HepG2 (cell line): Measurements from ENCODE around the gene ATP2A3. TPM values are rescaled to one million over a fixed set of nuclear protein-coding genes. Genes with fewer than 3 reads are reported as not detected.
A peak's percentile ranks its signal among the peaks of the same experiment; 100 is the strongest.

Source experiments
- CBX5 ChIP-seq: sonication (generic); formaldehyde crosslinking; IDR thresholded peaks from 2 replicates; pipeline ENCODE4 v1.4.0; 2020; ENCODE audit warnings: missing genetic modification reagents, borderline replicate concordance
- DMAP1 ChIP-seq: IDR thresholded peaks from 2 replicates; pipeline ENCODE4 v1.6.1; 2016
- KMT2A ChIP-seq: sonication (generic); formaldehyde crosslinking; IDR thresholded peaks from 2 replicates; pipeline ENCODE4 v1.4.0; 2020; ENCODE audit warnings: missing genetic modification reagents
- NFIC ChIP-seq: IDR thresholded peaks from 2 replicates; pipeline ENCODE4 v1.6.1; 2012; ENCODE audit warnings: mild to moderate bottlenecking, low read length, inconsistent platforms
- RAD21 ChIP-seq: fragments of 450-650 bp; formaldehyde crosslinking; IDR thresholded peaks from 2 replicates; pipeline ENCODE4 v1.5.0; 2020; ENCODE audit warnings: mild to moderate bottlenecking
- REL ChIP-seq: sonication (generic); formaldehyde crosslinking; conservative IDR thresholded peaks from 2 replicates; pipeline ENCODE4 v1.8.0; 2022; ENCODE audit warnings: mild to moderate bottlenecking, missing genetic modification reagents, moderate library complexity
- SALL1 ChIP-seq: sonication (generic); formaldehyde crosslinking; IDR thresholded peaks from 2 replicates; pipeline ENCODE4 v1.8.0; 2022; ENCODE audit warnings: mild to moderate bottlenecking, missing genetic modification reagents
- SMC3 ChIP-seq: IDR thresholded peaks from 2 replicates; pipeline ENCODE4 v1.6.1; 2011; ENCODE audit warnings: low read length, improper control_type of control experiment
- SOX5 ChIP-seq: IDR thresholded peaks from 2 replicates; pipeline ENCODE4 v1.6.1; 2016; ENCODE audit warnings: borderline replicate concordance
- STAG1 ChIP-seq: sonication (generic); formaldehyde crosslinking; IDR thresholded peaks from 2 replicates; pipeline ENCODE4 v1.4.0; 2020; ENCODE audit warnings: missing genetic modification reagents
- TFE3 ChIP-seq: IDR thresholded peaks from 2 replicates; pipeline ENCODE4 v1.6.1; 2016
- ZNF12 ChIP-seq: sonication (generic); formaldehyde crosslinking; IDR thresholded peaks from 2 replicates; pipeline ENCODE4 v1.5.0; 2020; ENCODE audit warnings: missing genetic modification reagents
- ZNF407 ChIP-seq: sonication (generic); formaldehyde crosslinking; IDR thresholded peaks from one replicate; pipeline ENCODE4 v1.5.1; 2020; ENCODE audit warnings: mild to moderate bottlenecking, missing genetic modification reagents; ENCODE audit errors: not compliant biosample characterization
- ZNF562 ChIP-seq: sonication (generic); formaldehyde crosslinking; IDR thresholded peaks from 2 replicates; pipeline ENCODE4 v1.8.0; 2022; ENCODE audit warnings: missing genetic modification reagents, borderline replicate concordance
- ZNF660 ChIP-seq: sonication (generic); formaldehyde crosslinking; IDR thresholded peaks from 2 replicates; pipeline ENCODE4 v1.5.1; 2020; ENCODE audit warnings: mild to moderate bottlenecking, low read depth, missing genetic modification reagents, borderline replicate concordance
- ZNF747 ChIP-seq: sonication (generic); formaldehyde crosslinking; IDR thresholded peaks from 2 replicates; pipeline ENCODE4 v1.8.1; 2023; ENCODE audit warnings: missing genetic modification reagents, mild to moderate bottlenecking, borderline replicate concordance
- ZSCAN9 ChIP-seq: IDR thresholded peaks from 2 replicates; pipeline ENCODE4 v1.6.1; 2016; ENCODE audit warnings: borderline replicate concordance
- polyA plus RNA-seq, 8 experiments: library from polyadenylated mRNA; depleted of rRNA in 3 of 8; stranded (reverse) in 7 of 8; unstranded in 1 of 8; fragments of >200 nt; fragmentation: Illumina TruSeq in 4 of 8; extraction: Trizol in 4 of 8; gene quantifications; 2 replicates each; pipeline versions ENCODE4 v1.2.1 to v1.2.3, GENCODE V29; 2011 to 2016; ENCODE audit warnings: low read depth in 4 of 8, missing spikeins in 1 of 8, mixed read lengths in 1 of 8; ENCODE audit not compliant: insufficient read depth in 1 of 8
- total RNA-seq, 5 experiments: library from RNA; depleted of rRNA; stranded (reverse); fragments of >200 nt; fragmentation: Illumina TruSeq; extraction: Trizol; gene quantifications; 2 replicates each; pipeline ENCODE4 v1.2.3, GENCODE V29; 2016; ENCODE audit warnings: low read depth in 1 of 5
- TF ChIP-seq, protein P1 (sequence below): sonication (generic); formaldehyde crosslinking; IDR thresholded peaks from 2 replicates; pipeline ENCODE4 v1.8.0; 2023; ENCODE audit warnings: mild to moderate bottlenecking, missing genetic modification reagents
- TF ChIP-seq, protein P2 (sequence below): sonication (generic); formaldehyde crosslinking; IDR thresholded peaks from 2 replicates; pipeline ENCODE4 v1.5.0; 2020; ENCODE audit warnings: mild to moderate bottlenecking, missing genetic modification reagents, moderate library complexity

ATP2A3 gene
- total and polyA plus RNA-seq, 2 of the 13 experiments (the other 11 are each of a cell fraction or from before 2014, with no cell fraction given), result 0.07 TPM; not detected in 1

DNA sequence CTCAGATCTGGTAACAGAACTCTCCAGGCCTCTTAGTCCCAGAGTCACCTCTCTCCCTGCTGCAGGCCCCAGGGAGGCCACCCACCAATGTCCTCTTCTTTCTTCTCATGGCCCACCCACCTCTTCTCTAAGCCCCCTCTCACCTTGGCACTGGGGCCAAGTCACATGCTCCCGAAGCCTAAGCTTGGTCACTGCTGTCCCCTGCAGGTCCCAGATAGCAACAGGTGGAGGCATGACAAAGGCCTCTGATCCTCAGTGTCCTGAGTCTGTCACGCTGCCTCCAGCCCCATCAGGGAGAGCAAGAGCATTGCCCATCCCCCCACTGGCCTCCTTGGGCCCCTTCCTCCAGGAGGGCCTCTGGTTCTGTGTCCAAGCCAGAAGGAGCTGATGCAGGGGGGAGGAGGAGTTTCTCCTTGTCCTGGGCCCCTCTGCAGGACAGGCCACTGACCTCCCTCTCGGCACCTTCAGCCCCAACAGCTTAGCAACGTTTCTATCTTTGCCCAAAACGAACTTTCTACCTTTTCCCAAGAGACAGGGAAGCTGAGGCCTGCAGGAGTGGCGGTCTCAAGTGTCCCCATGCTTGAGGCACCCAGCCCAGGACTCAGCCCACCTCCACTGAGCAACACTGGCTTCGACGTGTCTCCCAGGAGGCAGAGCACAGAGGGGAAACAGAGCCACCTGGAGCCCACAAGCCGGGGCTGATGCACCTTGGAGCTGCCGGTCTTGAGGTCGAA, 56.6 kb downstream of the ATP2A3 start (continued):
- TF ChIP-seq SOX5 (CRISPR knock-in tag), result no peak
- TF ChIP-seq SALL1, result no peak
- peak; percentile 68 for TF ChIP-seq ZNF407
- TF ChIP-seq ZNF747 (CRISPR knock-in tag), result no peak
- no peak for TF ChIP-seq ZNF660 (CRISPR knock-in tag)
- no peak for TF ChIP-seq DMAP1 (CRISPR knock-in tag)
- TF ChIP-seq STAG1 (CRISPR knock-in tag), result peak; percentile 83
- peak; percentile 74 for TF ChIP-seq RAD21 (CRISPR knock-in tag)
- TF ChIP-seq SMC3, result peak; percentile 76
- TF ChIP-seq, protein P1, sequence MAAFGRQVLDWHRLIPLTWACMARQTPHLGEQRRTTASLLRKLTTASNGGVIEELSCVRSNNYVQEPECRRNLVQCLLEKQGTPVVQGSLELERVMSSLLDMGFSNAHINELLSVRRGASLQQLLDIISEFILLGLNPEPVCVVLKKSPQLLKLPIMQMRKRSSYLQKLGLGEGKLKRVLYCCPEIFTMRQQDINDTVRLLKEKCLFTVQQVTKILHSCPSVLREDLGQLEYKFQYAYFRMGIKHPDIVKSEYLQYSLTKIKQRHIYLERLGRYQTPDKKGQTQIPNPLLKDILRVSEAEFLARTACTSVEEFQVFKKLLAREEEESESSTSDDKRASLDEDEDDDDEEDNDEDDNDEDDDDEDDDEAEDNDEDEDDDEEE (CRISPR knock-in tag), result no peak
- TF ChIP-seq NFIC, result no peak
- TF ChIP-seq, protein P2, sequence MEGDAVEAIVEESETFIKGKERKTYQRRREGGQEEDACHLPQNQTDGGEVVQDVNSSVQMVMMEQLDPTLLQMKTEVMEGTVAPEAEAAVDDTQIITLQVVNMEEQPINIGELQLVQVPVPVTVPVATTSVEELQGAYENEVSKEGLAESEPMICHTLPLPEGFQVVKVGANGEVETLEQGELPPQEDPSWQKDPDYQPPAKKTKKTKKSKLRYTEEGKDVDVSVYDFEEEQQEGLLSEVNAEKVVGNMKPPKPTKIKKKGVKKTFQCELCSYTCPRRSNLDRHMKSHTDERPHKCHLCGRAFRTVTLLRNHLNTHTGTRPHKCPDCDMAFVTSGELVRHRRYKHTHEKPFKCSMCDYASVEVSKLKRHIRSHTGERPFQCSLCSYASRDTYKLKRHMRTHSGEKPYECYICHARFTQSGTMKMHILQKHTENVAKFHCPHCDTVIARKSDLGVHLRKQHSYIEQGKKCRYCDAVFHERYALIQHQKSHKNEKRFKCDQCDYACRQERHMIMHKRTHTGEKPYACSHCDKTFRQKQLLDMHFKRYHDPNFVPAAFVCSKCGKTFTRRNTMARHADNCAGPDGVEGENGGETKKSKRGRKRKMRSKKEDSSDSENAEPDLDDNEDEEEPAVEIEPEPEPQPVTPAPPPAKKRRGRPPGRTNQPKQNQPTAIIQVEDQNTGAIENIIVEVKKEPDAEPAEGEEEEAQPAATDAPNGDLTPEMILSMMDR, result peak; percentile 91
- no peak for TF ChIP-seq CBX5 (CRISPR knock-in tag)
- TF ChIP-seq ZSCAN9 (CRISPR knock-in tag), result no peak
- TF ChIP-seq REL (CRISPR knock-in tag), result no peak
- TF ChIP-seq ZNF12 (CRISPR knock-in tag), result no peak
- TF ChIP-seq TFE3 (CRISPR knock-in tag), result peak; percentile 86
- TF ChIP-seq ZNF562 (CRISPR knock-in tag), result no peak
- no peak for TF ChIP-seq KMT2A (CRISPR knock-in tag)
